Stimulated activated CD8-positive, alpha-beta memory T cell treated with anti-CD3 and anti-CD28 coated beads, Interleukin-4, amount 100 ng/mL, for 24 hours (primary cell): ENCODE measurements around the gene STAT2.
"Not testable (repeated sequence)": the region's sequence is repeated elsewhere in the genome, so short reads cannot be mapped to it uniquely, and the experiment has no call there.

Experiments used
- DNase-seq: peaks from one replicate; pipeline ENCODE4 v3.0.0-alpha.2; 2020; ENCODE audit warnings: low read depth

Gene STAT2

GRCh38 chr12:56361487-56362129 is 1.7 kb upstream of the STAT2 start:
- DNase-seq = no peak

GRCh38 chr12:56358836-56359532 is 923 bp downstream of the STAT2 start:
- no peak for DNase-seq

- DNase-seq = no peak
Observed at GRCh38 chr12:56351325-56351724, 8.6 kb downstream of the STAT2 start.

GRCh38 chr12:56350662-56351061 is 9.2 kb downstream of the STAT2 start:
- no peak for DNase-seq

GRCh38 chr12:56348776-56349175 is 11.1 kb downstream of the STAT2 start:
- no peak for DNase-seq

- DNase-seq = not testable (repeated sequence)
Observed at GRCh38 chr12:56347255-56347654, 12.7 kb downstream of the STAT2 start.

GRCh38 chr12:56346675-56347074 is 13.2 kb downstream of the STAT2 start:
- DNase-seq = no peak

GRCh38 chr12:56342290-56342689 is 17.6 kb downstream of the STAT2 start:
- DNase-seq = not testable (repeated sequence)

GRCh38 chr12:56341616-56342015 is 18.3 kb downstream of the STAT2 start:
- no peak for DNase-seq

- no peak for DNase-seq
Observed at GRCh38 chr12:56339158-56339422, 20.8 kb downstream of the STAT2 start.

- peak; percentile 68 for DNase-seq
Observed at GRCh38 chr12:56338308-56339157, 21.4 kb downstream of the STAT2 start, which contains the start of gene IL23A. IL23A (plus strand) TSS chr12:56338884; CDS start chr12:56339045, 161 bp downstream.

GRCh38 chr12:56337753-56338251 is 22.1 kb downstream of the STAT2 start:
- DNase-seq = no peak

- no peak for DNase-seq
Observed at GRCh38 chr12:56336361-56337167, 23.3 kb downstream of the STAT2 start.

- not testable (repeated sequence) for DNase-seq
Observed at GRCh38 chr12:56335527-56335926, 24.4 kb downstream of the STAT2 start.

- no peak for DNase-seq
Observed at GRCh38 chr12:56334490-56334793, 25.5 kb downstream of the STAT2 start.

- peak; percentile 88 for DNase-seq
Observed at GRCh38 chr12:56333679-56334489, 26.0 kb downstream of the STAT2 start, which contains the start of gene PAN2. PAN2 (minus strand) TSS chr12:56334000; CDS start chr12:56333094, 906 bp downstream.

GRCh38 chr12:56333197-56333678 is 26.7 kb downstream of the STAT2 start:
- DNase-seq = no peak

- no peak for DNase-seq
Observed at GRCh38 chr12:56332512-56333196, 27.3 kb downstream of the STAT2 start.

GRCh38 chr12:56330936-56331490 is 28.9 kb downstream of the STAT2 start:
- DNase-seq = no peak

- no peak for DNase-seq
Observed at GRCh38 chr12:56326533-56326932, 33.4 kb downstream of the STAT2 start.
